A549 (cell line): ENCODE measurements around the gene PNRC2. TPM values are rescaled to one million over a fixed set of nuclear protein-coding genes. Genes with fewer than 3 reads are reported as not detected.

Experiments
- ATAC-seq, 2 experiments: fragments of 200-7000 bp in 1 of 2; fragments of >200 bp in 1 of 2; cut with Nextera tagmentation in 1 of 2; cut with Tn5 transposase in 1 of 2; 3 replicates each; pipeline versions ENCODE4 v1.8.0 to v1.9.1; 2018 to 2020; ENCODE audit warnings: mild to moderate bottlenecking in 1 of 2, moderate library complexity in 1 of 2
- CTCF ChIA-PET: fragments of 300-600 bp; sonication (Branson Sonifier 250); formaldehyde crosslinking; extraction: SDS; loops from one replicate; lab custom pipeline; 2021; ENCODE audit warnings: antibody characterized with exemption, inconsistent platforms; lab: Yijun Ruan, JAX
- POLR2A ChIA-PET: fragments of 350-600 bp; formaldehyde crosslinking; extraction: SDS; loops from one replicate; lab custom pipeline; 2021; ENCODE audit warnings: antibody characterized with exemption, inconsistent platforms; lab: Yijun Ruan, JAX
- DNase-seq, 2 experiments: peaks; one replicate each; pipeline versions ENCODE4 v3.0.0 to v3.0.0-alpha.2; 2011 to 2016; ENCODE audit warnings: low read depth in 1 of 2, low spot score in 1 of 2
- FAIRE-seq: peaks from 2 replicates; lab custom pipeline; 2011; peaks lifted over from hg19 to GRCh38; lab: Jason Lieb, UNC
- H3K27ac ChIP-seq, 2 experiments: fragments of >200 bp; sonication (Bioruptor Twin); formaldehyde crosslinking; 3 replicates each; pipeline ENCODE4 v1.5.1; 2016 to 2017
- H3K4me1 ChIP-seq: fragments of >200 bp; sonication (Bioruptor Twin); formaldehyde crosslinking; 3 replicates; pipeline ENCODE4 v1.6.1; 2016
- H3K4me2 ChIP-seq: fragments of >200 bp; sonication (Bioruptor Twin); formaldehyde crosslinking; 3 replicates; pipeline ENCODE4 v1.6.1; 2016
- H3K4me3 ChIP-seq: fragments of >200 bp; sonication (Bioruptor Twin); formaldehyde crosslinking; 3 replicates; pipeline ENCODE4 v1.5.1; 2016
- H3K9me3 ChIP-seq: fragments of >200 bp; sonication (Bioruptor Twin); formaldehyde crosslinking; 3 replicates; pipeline ENCODE4 v1.6.1; 2016
- BHLHE40 ChIP-seq: IDR thresholded peaks from 2 replicates; pipeline ENCODE4 v1.6.1; 2012; ENCODE audit warnings: low read depth, low read length, inconsistent platforms
- CBX2 ChIP-seq: fragments of 200-600 bp; sonication (generic); IDR thresholded peaks from 2 replicates; pipeline ENCODE4 v1.6.1; 2016; ENCODE audit warnings: low read depth, mild to moderate bottlenecking, borderline replicate concordance
- CBX8 ChIP-seq: fragments of 200-600 bp; sonication (generic); IDR thresholded peaks from 2 replicates; pipeline ENCODE4 v1.6.1; 2016
- CHD2 ChIP-seq: fragments of 150-350 bp; IDR thresholded peaks from 2 replicates; pipeline ENCODE4 v1.6.1; 2014; ENCODE audit warnings: low read length; ENCODE audit not compliant: partially characterized antibody
- E2F6 ChIP-seq: IDR thresholded peaks from 2 replicates; pipeline ENCODE4 v1.6.1; 2012; ENCODE audit warnings: low read depth, borderline replicate concordance
- EHF ChIP-seq: fragments of 250-450 bp; sonication (Bioruptor Pico); IDR thresholded peaks from 2 replicates; pipeline ENCODE4 v1.5.0; 2020; ENCODE audit warnings: mild to moderate bottlenecking
- ELK1 ChIP-seq: fragments of 150-350 bp; IDR thresholded peaks from 2 replicates; pipeline ENCODE4 v1.6.1; 2014; ENCODE audit warnings: low read depth, mild to moderate bottlenecking, low read length
- EP300 ChIP-seq, 2 experiments: fragments of >200 bp; sonication (Bioruptor Twin); formaldehyde crosslinking; IDR thresholded peaks; 2 replicates in 1 of 2; 3 replicates in 1 of 2; pipeline ENCODE4 v1.6.1; 2016 to 2017
- ESRRA ChIP-seq: fragments of 150-350 bp; IDR thresholded peaks from 2 replicates; pipeline ENCODE4 v1.6.1; 2014; ENCODE audit warnings: mild to moderate bottlenecking, low read length, borderline replicate concordance
- HDAC2 ChIP-seq: fragments of 200-600 bp; sonication (generic); IDR thresholded peaks from 2 replicates; pipeline ENCODE4 v1.6.1; 2016
- HES2 ChIP-seq: fragments of >200 bp; sonication (Bioruptor Twin); formaldehyde crosslinking; IDR thresholded peaks from 2 replicates; pipeline ENCODE4 v1.6.1; 2016
- HMGXB4 ChIP-seq: fragments of 250-450 bp; sonication (Bioruptor Pico); IDR thresholded peaks from 2 replicates; pipeline ENCODE4 v1.5.0; 2021; ENCODE audit warnings: mild to moderate bottlenecking, moderate library complexity, borderline replicate concordance
- HOXA7 ChIP-seq: fragments of 250-450 bp; sonication (Bioruptor Pico); IDR thresholded peaks from 2 replicates; pipeline ENCODE4 v1.5.0; 2020; ENCODE audit warnings: mild to moderate bottlenecking, moderate library complexity
- MAFK ChIP-seq: fragments of 450-650 bp; IDR thresholded peaks from 2 replicates; pipeline ENCODE4 v1.6.1; 2014; ENCODE audit not compliant: partially characterized antibody
- MAZ ChIP-seq: fragments of 150-350 bp; IDR thresholded peaks from 2 replicates; pipeline ENCODE4 v1.6.1; 2014; ENCODE audit warnings: antibody characterized with exemption, low read depth, low read length, borderline replicate concordance
- NR3C1 ChIP-seq: fragments of >200 bp; sonication (Bioruptor Twin); formaldehyde crosslinking; IDR thresholded peaks from 3 replicates; pipeline ENCODE4 v1.6.1; 2017
- POLR2A ChIP-seq: IDR thresholded peaks from 2 replicates; pipeline ENCODE4 v1.6.1; 2012; ENCODE audit warnings: mild to moderate bottlenecking, low read length
- SMC3 ChIP-seq: fragments of >200 bp; sonication (Bioruptor Twin); formaldehyde crosslinking; IDR thresholded peaks from 3 replicates; pipeline ENCODE4 v1.6.1; 2018; ENCODE audit warnings: inconsistent platforms
- SREBF2 ChIP-seq: fragments of 450-650 bp; IDR thresholded peaks from 2 replicates; pipeline ENCODE4 v1.6.1; 2014; ENCODE audit warnings: mild to moderate bottlenecking, moderate library complexity
- TFCP2L1 ChIP-seq: fragments of 250-450 bp; sonication (Bioruptor Pico); IDR thresholded peaks from 2 replicates; pipeline ENCODE4 v1.5.0; 2021; ENCODE audit warnings: mild to moderate bottlenecking
- ZFP36 ChIP-seq: fragments of 450-650 bp; IDR thresholded peaks from 2 replicates; pipeline ENCODE4 v1.6.1; 2014; ENCODE audit warnings: borderline replicate concordance; ENCODE audit not compliant: partially characterized antibody
- ZNF302 ChIP-seq: fragments of 250-450 bp; sonication (Bioruptor Pico); IDR thresholded peaks from 2 replicates; pipeline ENCODE4 v1.9.0; 2021; ENCODE audit warnings: inconsistent platforms, mild to moderate bottlenecking, moderate library complexity
- ZSCAN20 ChIP-seq: fragments of 250-450 bp; sonication (Bioruptor Pico); IDR thresholded peaks from 2 replicates; pipeline ENCODE4 v1.8.0; 2022; ENCODE audit warnings: mild to moderate bottlenecking, moderate library complexity
- WGBS: methylation state at CpG from one replicate; pipeline ENCODE4 v1.1.6; 2017; ENCODE audit errors: missing lambda C conversion rate; 5-methylcytosine and 5-hydroxymethylcytosine counted together
- polyA plus RNA-seq, 4 experiments: library from polyadenylated mRNA; depleted of rRNA in 3 of 4; stranded (reverse); fragments of >200 nt; fragmentation: RNase III in 1 of 4; extraction: RNeasy Plus Mini Kit Qiagen cat#74134 plus additional on column Dnase treatment in 1 of 4; gene quantifications; 2 replicates in 3 of 4; 3 replicates in 1 of 4; pipeline ENCODE4 v1.2.3, GENCODE V29; 2011 to 2017

Gene PNRC2
- polyA plus RNA-seq, 2 of the 4 experiments (the other 2 are of a cell fraction): 36.1 to 106 TPM

GRCh38 chr1:23924601-23925000 lies 35.0 kb upstream of the PNRC2 start:
- DNase-seq (no peak), FAIRE-seq (no peak), ATAC-seq (no peak)
- no peaks in the 10 kb centered on the region for H3K9me3 ChIP-seq
- H3K4me1 ChIP-seq: peaks cover 18% of the 10 kb centered on the region
- no peak overlapping the region for H3K27ac ChIP-seq
- TF ChIP-seq HDAC2: no peak
- no peak for TF ChIP-seq HES2
- no peak for TF ChIP-seq ZNF302 (CRISPR knock-in tag)
- no peak for TF ChIP-seq CBX2
- TF ChIP-seq SMC3: no peak
- no peak for TF ChIP-seq ZFP36
- TF ChIP-seq EHF: no peak
- no peak for TF ChIP-seq E2F6
- no peak for TF ChIP-seq CBX8
- H3K4me2 ChIP-seq: no peak overlapping the region
- POLR2A ChIA-PET: no interaction called here
- WGBS: 89% methylated on average over 11 of the region's 11 CpGs
- CTCF ChIA-PET: interaction anchor here (0.7 to 0.8 kb wide), 2 partner anchors 11 to 138 kb away, joined by 3 read pairs; partner anchors contain the start of gene CNR2
- H3K4me3 ChIP-seq: no peak overlapping the region

- ATAC-seq (no peak), FAIRE-seq (no peak), DNase-seq (no peak)
- CTCF ChIA-PET: interaction anchor here (0.7 kb wide), 1 partner anchor 138 kb away, joined by 3 read pairs; no protein-coding TSS in a partner anchor
- 78% methylated on average over 3 of the region's 3 CpGs for WGBS
- no peak overlapping the region for H3K27ac ChIP-seq
- H3K4me1 ChIP-seq: peaks cover 11% of the 10 kb centered on the region
- POLR2A ChIA-PET: no interaction called here
- no peak overlapping the region for H3K4me2 ChIP-seq
- H3K9me3 ChIP-seq: no peaks in the 10 kb centered on the region
- H3K4me3 ChIP-seq: no peak overlapping the region
- TF ChIP-seq CHD2 (no peak), EP300 (IDR thresholded peaks at IDR 0.05) (no peak), ZNF302 (CRISPR knock-in tag) (no peak), SREBF2 (no peak), MAZ (no peak), ZSCAN20 (CRISPR knock-in tag) (no peak)
Observed at GRCh38 chr1:23925279-23925678, 34.3 kb upstream of the PNRC2 start.

- Histone ChIP-seq H3K4me2 (no peak overlapping the region), H3K9me3 (no peaks in the 10 kb centered on the region), H3K4me3 (no peak overlapping the region), H3K27ac (no peak overlapping the region), H3K4me1 (0 out of 3 replicates have a peak, but pooled peaks cover 8% of the 10 kb centered on the region)
- ChIA-PET POLR2A (no interaction called here), CTCF (interaction anchor here (1.2 to 3.5 kb wide), 2 partner anchors 10 to 22 kb away, joined by 4 to 12 read pairs; no protein-coding TSS in a partner anchor)
- TF ChIP-seq HMGXB4 (CRISPR knock-in tag) (no peak), POLR2A (no peak), ESRRA (no peak), HOXA7 (no peak), ZFP36 (no peak), SREBF2 (no peak), TFCP2L1 (CRISPR knock-in tag) (no peak), BHLHE40 (no peak), HES2 (no peak), E2F6 (no peak), NR3C1 (no peak), MAFK (no peak), ELK1 (no peak), CBX2 (no peak)
- DNase-seq (no peak), ATAC-seq (no peak), FAIRE-seq (no peak)
- WGBS: no CpG with 5 or more reads among the region's 1 CpG
Observed at GRCh38 chr1:23927097-23927496, 32.5 kb upstream of the PNRC2 start.
